GM18505 (cell line): ENCODE measurements around the gene SEC61A2.
"Not testable (repeated sequence)": the region's sequence is repeated elsewhere in the genome, so short reads cannot be mapped to it uniquely, and the experiment has no call there.

Experiments
- ATAC-seq: cut with Tn5 transposase; IDR thresholded peaks from one replicate; pipeline ENCODE4 v1.9.1; 2021; ENCODE audit not compliant: unreplicated experiment
- POLR2A ChIP-seq: IDR thresholded peaks from 4 replicates; pipeline ENCODE4 v1.6.1; 2011; ENCODE audit warnings: borderline replicate concordance; ENCODE audit not compliant: insufficient read depth, insufficient read length; ENCODE audit errors: extremely low read depth

SEC61A2 gene

GRCh38 chr10:12129222-12130111 is at the start of gene SEC61A2:
Gene SEC61A2 (plus strand): TSS chr10:12129677. CDS start chr10:12129788, 111 bp downstream.
- peak; percentile 87 for ATAC-seq
- peak; percentile 73 for TF ChIP-seq POLR2A

- no peak for TF ChIP-seq POLR2A
- ATAC-seq: no peak
These were observed 48.0 kb upstream of the SEC61A2 start for GRCh38 chr10:12081470-12081869.

GRCh38 chr10:12081879-12082557 is 47.5 kb upstream of the SEC61A2 start:
- TF ChIP-seq POLR2A: no peak

GRCh38 chr10:12088919-12089318 is 40.6 kb upstream of the SEC61A2 start:
- no peak for TF ChIP-seq POLR2A
- no peak for ATAC-seq

More at GRCh38 chr10:12081879-12082557, 47.5 kb upstream of the SEC61A2 start:
- ATAC-seq: no peak

- ATAC-seq: no peak
These were observed 38.1 kb upstream of the SEC61A2 start for GRCh38 chr10:12091421-12091820.

GRCh38 chr10:12097361-12097760 is 32.1 kb upstream of the SEC61A2 start:
- not testable (repeated sequence) for ATAC-seq

More at GRCh38 chr10:12091421-12091820, 38.1 kb upstream of the SEC61A2 start:
- no peak for TF ChIP-seq POLR2A

GRCh38 chr10:12097791-12098190 is 31.7 kb upstream of the SEC61A2 start:
- no peak for TF ChIP-seq POLR2A
- ATAC-seq: no peak

- no peak for TF ChIP-seq POLR2A
- ATAC-seq: no peak
These were observed 30.5 kb upstream of the SEC61A2 start for GRCh38 chr10:12098966-12099365.

GRCh38 chr10:12103802-12104201 is 25.7 kb upstream of the SEC61A2 start:
- no peak for ATAC-seq
- no peak for TF ChIP-seq POLR2A

- no peak for ATAC-seq
These were observed 21.7 kb upstream of the SEC61A2 start for GRCh38 chr10:12107781-12108180.

GRCh38 chr10:12109286-12109685 is 20.2 kb upstream of the SEC61A2 start:
- no peak for TF ChIP-seq POLR2A
- ATAC-seq: no peak

More at GRCh38 chr10:12107781-12108180, 21.7 kb upstream of the SEC61A2 start:
- TF ChIP-seq POLR2A: no peak

GRCh38 chr10:12111528-12111927 is 17.9 kb upstream of the SEC61A2 start:
- ATAC-seq: no peak

GRCh38 chr10:12113627-12114026 is 15.8 kb upstream of the SEC61A2 start:
- no peak for TF ChIP-seq POLR2A

More at GRCh38 chr10:12111528-12111927, 17.9 kb upstream of the SEC61A2 start:
- no peak for TF ChIP-seq POLR2A

GRCh38 chr10:12121673-12122072 is 7.8 kb upstream of the SEC61A2 start:
- ATAC-seq: no peak
- no peak for TF ChIP-seq POLR2A

More at GRCh38 chr10:12113627-12114026, 15.8 kb upstream of the SEC61A2 start:
- ATAC-seq: no peak
